ENCODE measurements around the gene FOXA1.

DNA sequence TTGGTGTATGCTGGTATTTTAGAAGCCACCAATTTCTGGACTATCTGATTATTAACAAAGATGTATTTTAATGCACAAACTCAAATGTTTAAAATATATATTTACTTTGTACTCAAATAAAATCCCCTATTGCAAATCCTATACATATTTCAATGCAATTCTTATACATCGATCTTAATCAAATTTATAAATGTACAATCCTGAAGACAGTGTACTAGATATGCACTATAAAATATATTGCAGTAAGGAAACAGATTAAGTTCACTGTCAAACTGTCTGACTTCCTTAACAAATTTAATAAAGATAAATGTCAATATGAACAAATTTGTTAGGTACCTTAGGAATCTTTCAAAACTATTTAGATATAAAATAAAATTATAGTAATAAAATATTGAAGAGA lies 43.9 kb downstream of the FOXA1 start:
- TF ChIP-seq POLR2A (IDR thresholded peaks at IDR 0.05) (no peak), POLR2AphosphoS5 (IDR thresholded peaks at IDR 0.05) (no peak)
